ENCODE results near the gene B9D1.

The B9D1 gene

DNA sequence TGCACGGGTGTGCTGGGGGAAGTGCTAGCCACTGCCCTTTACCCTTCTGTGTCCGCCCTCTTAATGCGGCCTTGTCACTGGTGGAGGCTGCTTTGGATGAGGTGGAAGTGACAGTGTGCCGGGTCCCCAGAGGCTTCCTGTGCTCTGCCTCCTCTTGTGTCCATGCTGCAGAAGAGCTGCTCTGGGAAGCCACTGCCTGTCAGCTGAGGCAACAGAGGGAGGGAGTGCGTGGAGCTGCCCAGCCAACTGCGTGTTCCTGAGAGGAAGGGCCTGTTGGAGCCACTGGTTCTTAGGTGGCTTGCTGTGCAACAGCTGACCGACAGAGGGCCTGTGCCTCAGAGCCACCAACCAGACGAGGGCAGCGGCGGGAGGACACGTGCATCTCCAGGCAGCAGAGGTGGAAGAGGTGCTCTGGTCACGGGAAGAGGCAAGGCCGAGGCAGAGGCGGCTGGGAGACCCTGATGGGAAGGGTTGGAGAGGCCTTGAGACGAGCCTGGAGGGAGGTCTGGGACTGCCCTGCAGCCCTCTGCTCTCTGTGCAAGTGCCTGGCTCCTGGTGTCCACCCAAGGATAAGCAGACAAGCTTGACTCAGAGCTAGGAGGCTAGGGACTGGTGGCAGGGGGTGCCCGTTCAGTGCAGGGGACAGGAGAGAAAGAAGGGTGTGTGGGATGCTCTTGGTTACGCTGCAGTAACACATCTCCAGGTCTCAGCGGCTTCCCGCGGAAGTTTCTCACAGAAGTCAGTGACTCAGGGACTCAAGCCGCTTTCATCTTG is 25.4 kb downstream of the B9D1 start:
- DNase-seq = no peak

GRCh38 chr17:19335951-19336631 is 26.4 kb downstream of the B9D1 start:
- no peak for DNase-seq

DNA sequence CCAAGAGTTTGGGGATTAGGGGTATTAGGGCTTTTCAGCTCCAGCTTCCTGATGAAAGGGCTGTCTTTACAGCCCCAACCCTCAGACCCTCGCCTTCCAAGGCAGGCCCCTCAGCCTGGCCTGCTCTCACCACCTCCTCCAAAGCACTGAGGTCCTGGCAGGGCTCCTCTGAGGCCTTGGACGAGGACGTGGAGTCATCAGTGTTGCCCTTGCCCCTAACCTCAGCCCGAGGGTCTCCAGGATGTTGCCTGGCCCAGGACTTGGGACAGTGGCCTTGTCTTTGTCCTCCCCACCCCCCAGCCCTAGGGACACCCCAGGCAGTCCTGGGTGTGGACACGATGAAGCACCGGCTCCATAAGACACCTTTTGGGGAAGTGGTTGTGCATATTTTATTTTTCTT is 28.2 kb downstream of the B9D1 start:
- no peak for DNase-seq

GRCh38 chr17:19333736-19334290 is 28.7 kb downstream of the B9D1 start:
- no peak for DNase-seq

- DNase-seq = no peak
Observed at GRCh38 chr17:19333132-19333440, 29.4 kb downstream of the B9D1 start.

GRCh38 chr17:19332371-19333131 is 30.0 kb downstream of the B9D1 start:
- no peak for DNase-seq

DNA sequence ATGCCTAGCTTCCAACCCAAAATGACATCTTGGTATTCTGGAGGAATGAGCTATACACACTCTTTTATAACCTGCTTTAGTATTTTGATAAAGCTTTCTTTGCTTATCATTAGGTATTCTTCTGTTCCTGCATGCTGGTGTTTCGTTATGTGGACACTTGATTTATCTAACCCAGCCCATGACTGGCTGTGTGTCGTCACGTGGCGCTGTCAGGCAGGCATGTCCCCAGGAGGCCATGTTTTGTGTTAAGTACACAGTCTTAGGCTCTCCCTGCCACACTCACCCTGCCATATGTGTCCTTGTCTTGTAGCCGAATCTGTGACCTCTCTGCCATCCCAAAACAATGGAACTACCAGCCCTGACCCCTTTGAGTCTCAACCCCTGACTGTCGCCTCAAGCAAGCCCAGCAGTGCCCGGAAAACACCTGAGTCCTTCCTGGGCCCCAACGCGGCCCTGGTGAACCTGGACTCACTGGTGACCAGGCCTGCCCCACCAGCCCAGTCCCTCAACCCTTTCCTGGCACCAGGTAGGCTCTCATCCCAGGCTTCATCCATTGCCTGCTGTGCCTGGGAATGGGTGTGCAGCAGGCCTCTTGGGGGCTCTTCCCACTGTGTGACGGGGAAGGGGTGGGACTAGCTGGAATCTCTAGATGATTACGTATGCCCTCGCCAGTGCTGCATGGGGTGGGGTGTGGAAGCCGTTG is 30.8 kb downstream of the B9D1 start:
- DNase-seq = no peak

DNA sequence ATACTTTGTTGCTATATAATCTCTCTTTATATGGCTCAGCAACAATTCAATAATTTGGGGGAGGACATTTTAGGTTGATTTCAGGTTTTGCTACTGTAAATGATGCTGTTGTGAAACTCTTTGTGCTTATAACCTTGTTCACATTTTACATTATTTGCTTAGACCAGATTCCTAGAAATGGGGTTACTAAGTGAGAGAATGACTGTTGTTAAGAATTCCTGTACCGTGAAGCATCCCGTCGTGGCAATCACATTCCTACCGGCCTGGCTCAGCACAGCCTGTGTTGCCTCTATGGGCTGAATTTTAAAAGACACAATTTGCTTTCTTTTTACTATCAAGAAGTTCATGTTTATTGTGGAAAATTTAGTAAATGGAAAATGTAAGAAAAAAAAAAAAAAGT is 31.4 kb downstream of the B9D1 start:
- DNase-seq = no peak

- no peak for DNase-seq
Observed at GRCh38 chr17:19330271-19330670, 32.3 kb downstream of the B9D1 start.

DNA sequence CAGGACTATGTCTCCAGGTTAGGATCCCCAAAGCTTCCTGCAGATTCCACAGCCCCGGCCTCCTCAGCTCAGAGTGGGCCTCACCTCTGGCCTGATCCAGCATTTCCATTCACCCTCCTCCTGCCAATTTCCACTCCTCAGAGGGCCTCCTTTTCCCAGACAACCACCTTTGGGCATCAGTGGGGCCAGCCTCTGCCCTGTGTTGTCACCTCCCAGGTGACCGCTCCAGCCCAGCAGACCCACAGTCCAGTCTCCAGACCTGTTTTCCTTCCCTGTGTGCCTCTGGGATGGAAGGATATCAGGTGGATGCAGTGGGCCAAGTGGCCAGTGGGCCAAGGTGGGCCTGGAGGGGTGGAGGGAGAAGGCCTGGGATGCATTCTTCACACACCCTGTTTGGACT is 32.7 kb downstream of the B9D1 start:
- DNase-seq = no peak

- no peak for DNase-seq
Observed at GRCh38 chr17:19329136-19329535, 33.4 kb downstream of the B9D1 start.

- no peak for DNase-seq
Observed at GRCh38 chr17:19328441-19329061, 34.0 kb downstream of the B9D1 start.

GRCh38 chr17:19327031-19327783 is 35.3 kb downstream of the B9D1 start:
- no peak for DNase-seq

- DNase-seq = no peak
Observed at GRCh38 chr17:19325542-19325941, 37.0 kb downstream of the B9D1 start.

- no peak for DNase-seq
Observed at GRCh38 chr17:19322861-19323260, 39.7 kb downstream of the B9D1 start.

DNA sequence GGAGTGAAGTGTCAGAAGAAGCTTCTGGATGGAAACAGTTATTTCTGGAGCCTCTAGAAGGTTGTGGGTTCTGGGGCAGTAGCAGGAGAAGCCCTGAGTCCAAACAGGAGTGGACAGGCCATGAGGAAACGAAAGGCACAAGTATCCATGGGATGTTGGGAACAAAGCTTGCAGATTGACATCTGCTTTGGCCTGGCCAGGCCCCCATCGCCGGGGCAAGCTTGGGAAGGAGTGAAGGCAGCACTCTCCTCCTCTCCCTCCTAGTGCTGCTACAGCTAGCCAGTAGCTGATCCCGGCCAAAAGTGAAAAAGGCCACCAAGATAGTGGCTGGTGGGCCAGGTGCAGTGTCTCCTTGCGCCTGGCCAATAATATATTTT is 40.4 kb downstream of the B9D1 start:
- DNase-seq = no peak

- DNase-seq = no peak
Observed at GRCh38 chr17:19321481-19322128, 40.9 kb downstream of the B9D1 start.

DNA sequence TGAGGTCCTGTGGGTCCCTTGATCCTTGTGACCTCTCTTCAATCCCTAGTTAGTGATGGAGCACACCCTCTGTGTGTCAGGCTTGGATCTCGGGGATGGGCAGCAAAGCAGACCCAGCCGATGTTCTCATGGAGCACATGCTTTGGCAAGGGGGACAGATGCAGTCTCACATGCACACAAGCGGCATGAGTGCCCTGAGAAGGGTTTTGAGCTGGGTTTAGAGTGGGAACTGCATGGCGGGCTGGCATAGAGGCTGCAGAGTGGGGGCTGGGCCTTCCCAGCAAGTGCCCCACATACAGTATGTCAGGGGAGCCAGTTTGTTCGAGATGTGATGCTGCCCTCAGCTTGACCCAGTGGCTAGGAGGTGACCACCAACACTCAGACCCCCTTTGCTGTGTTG is 41.6 kb downstream of the B9D1 start:
- DNase-seq = no peak

GRCh38 chr17:19319771-19320505 is 42.6 kb downstream of the B9D1 start:
- no peak for DNase-seq

GRCh38 chr17:19318611-19319010 is 43.9 kb downstream of the B9D1 start:
- DNase-seq = no peak

Measured in NCI-H1436 treated with DMSO at 0.1 percent for 48 hours (cell line).